Neural cell (in vitro differentiated cells): ENCODE data around the gene ENO2. TPM values are rescaled to one million over a fixed set of nuclear protein-coding genes. Genes with fewer than 3 reads are reported as not detected.
A peak's percentile ranks its signal among the peaks of the same experiment; 100 is the strongest.

ENCODE experiments used
- H2AFZ ChIP-seq: fragments of 200-600, 300-800 bp; sonication (generic), shearing (Covaris generic); 2 replicates; pipeline ENCODE4 v1.6.0; 2014; ENCODE audit warnings: low read depth, mild to moderate bottlenecking, antibody characterized with exemption, low read length, moderate library complexity
- H3F3A ChIP-seq: fragments of 200-600 bp; shearing (Covaris generic); 2 replicates; pipeline ENCODE4 v1.6.1; 2016; ENCODE audit warnings: mild to moderate bottlenecking, moderate library complexity, mixed read lengths, antibody characterized with exemption, low read length; ENCODE audit not compliant: insufficient read depth, poor library complexity, severe bottlenecking
- H3K27ac ChIP-seq: fragments of 200-600, 300-800 bp; sonication (generic), shearing (Covaris generic); 2 replicates; pipeline ENCODE4 v1.5.1; 2014; ENCODE audit warnings: mild to moderate bottlenecking, low read length, moderate library complexity
- H3K27me3 ChIP-seq: fragments of 300-800, 200-600 bp; sonication (generic), shearing (Covaris generic); 2 replicates; pipeline ENCODE4 v1.6.0; 2014; ENCODE audit warnings: mild to moderate bottlenecking, low read depth, low read length, moderate library complexity; ENCODE audit not compliant: insufficient read depth
- H3K36me3 ChIP-seq: fragments of 300-800, 200-600 bp; sonication (generic), shearing (Covaris generic); 2 replicates; pipeline ENCODE4 v1.5.1; 2014; ENCODE audit warnings: mild to moderate bottlenecking, antibody characterized with exemption, low read length, moderate library complexity; ENCODE audit not compliant: insufficient read depth
- H3K4me2 ChIP-seq: fragments of 300-800, 200-600 bp; sonication (generic), shearing (Covaris generic); 2 replicates; pipeline ENCODE4 v1.6.0; 2014; ENCODE audit warnings: mild to moderate bottlenecking, low read length
- H3K4me3 ChIP-seq: fragments of 300-800, 200-600 bp; sonication (generic), shearing (Covaris generic); 2 replicates; pipeline ENCODE4 v1.5.1; 2014; ENCODE audit warnings: mild to moderate bottlenecking, low read length, moderate library complexity
- H3K79me2 ChIP-seq: fragments of 200-600 bp; shearing (Covaris generic); replicated peaks from 2 replicates; pipeline ENCODE4 v1.6.0; 2014; ENCODE audit warnings: mild to moderate bottlenecking, low read length, moderate library complexity; ENCODE audit not compliant: insufficient read depth
- H3K9ac ChIP-seq: fragments of 300-800, 200-600 bp; sonication (generic), shearing (Covaris generic); 2 replicates; pipeline ENCODE4 v1.6.1; 2016; ENCODE audit warnings: mild to moderate bottlenecking, low read length, mixed read lengths
- H3K9me2 ChIP-seq: fragments of 200-600 bp; shearing (Covaris generic); 2 replicates; pipeline ENCODE4 v1.6.1; 2016; ENCODE audit warnings: mild to moderate bottlenecking, low read length, mixed read lengths; ENCODE audit not compliant: insufficient read depth
- H3K9me3 ChIP-seq: fragments of 200-600, 300-800 bp; sonication (generic), shearing (Covaris generic); 2 replicates; pipeline ENCODE4 v1.6.1; 2016; ENCODE audit warnings: mild to moderate bottlenecking, mixed run types, low read length, moderate library complexity, mixed read lengths
- H4K20me1 ChIP-seq: fragments of 200-600 bp; shearing (Covaris generic); 2 replicates; pipeline ENCODE4 v1.6.1; 2016; ENCODE audit warnings: mild to moderate bottlenecking, mixed run types; ENCODE audit not compliant: insufficient read depth
- CTCF ChIP-seq: fragments of 450-650 bp; IDR thresholded peaks from 2 replicates; pipeline ENCODE4 v1.5.1; 2014; ENCODE audit warnings: antibody characterized with exemption, mild to moderate bottlenecking, moderate library complexity; ENCODE audit not compliant: poor library complexity, severe bottlenecking
- EP300 ChIP-seq: fragments of 450-650 bp; conservative IDR thresholded peaks from 2 replicates; pipeline ENCODE4 v1.6.1; 2014; ENCODE audit warnings: antibody characterized with exemption, mild to moderate bottlenecking, moderate library complexity; ENCODE audit not compliant: poor library complexity, severe bottlenecking
- EZH2 ChIP-seq: fragments of 200-600, 300-800 bp; shearing (Covaris generic), sonication (generic); IDR thresholded peaks from 2 replicates; pipeline ENCODE4 v1.6.1; 2014; ENCODE audit warnings: antibody characterized with exemption, low read length, borderline replicate concordance, mild to moderate bottlenecking; ENCODE audit not compliant: insufficient read depth, poor library complexity, severe bottlenecking
- MXI1 ChIP-seq: fragments of 450-650 bp; conservative IDR thresholded peaks from 2 replicates; pipeline ENCODE4 v1.6.1; 2014; ENCODE audit warnings: antibody characterized with exemption, mild to moderate bottlenecking; ENCODE audit not compliant: poor library complexity, severe bottlenecking
- POLR2AphosphoS5 ChIP-seq: IDR thresholded peaks from 2 replicates; pipeline ENCODE4 v1.6.1; 2012
- RAD21 ChIP-seq: fragments of 450-650 bp; conservative IDR thresholded peaks from 2 replicates; pipeline ENCODE4 v1.6.1; 2014; ENCODE audit warnings: antibody characterized with exemption, mild to moderate bottlenecking, moderate library complexity
- REST ChIP-seq: IDR thresholded peaks from 2 replicates; pipeline ENCODE4 v1.6.1; 2012; ENCODE audit warnings: borderline replicate concordance
- SMC3 ChIP-seq: fragments of 450-650 bp; conservative IDR thresholded peaks from 2 replicates; pipeline ENCODE4 v1.6.1; 2014; ENCODE audit warnings: antibody characterized with exemption, mild to moderate bottlenecking, moderate library complexity; ENCODE audit not compliant: poor library complexity
- TAF1 ChIP-seq: IDR thresholded peaks from 2 replicates; pipeline ENCODE4 v1.6.1; 2012; ENCODE audit warnings: low read depth
- polyA plus RNA-seq: library from polyadenylated mRNA; depleted of rRNA; stranded (reverse); fragments of >200 nt; gene quantifications from 2 replicates; pipeline ENCODE4 v1.2.3, GENCODE V29; 2014

ENO2 gene
- polyA plus RNA-seq, 1 donor from 2014 or later: 193 TPM

- Histone ChIP-seq H3K36me3 (no peaks in the 10 kb centered on the region), H2AFZ (peak overlapping the region; percentile 23)
These were observed 30.2 kb downstream of the ENO2 start for GRCh38 chr12:6944381-6945186.

More at GRCh38 chr12:6944381-6945186, 30.2 kb downstream of the ENO2 start:
- no peaks in the 10 kb centered on the region for H3K79me2 ChIP-seq
- H3K27me3 ChIP-seq: no peaks in the 10 kb centered on the region
- H3K9ac ChIP-seq: peak overlapping the region; percentile 92
- H3K4me2 ChIP-seq: peak overlapping the region; percentile 63
- no peaks in the 10 kb centered on the region for H3K9me3 ChIP-seq
- peaks cover 4% of the 10 kb centered on the region for H3F3A ChIP-seq
- peak overlapping the region; percentile 83 for H3K4me3 ChIP-seq
- no peaks in the 10 kb centered on the region for H3K9me2 ChIP-seq
- H4K20me1 ChIP-seq: no peaks in the 10 kb centered on the region
- TF ChIP-seq TAF1 (no peak), EZH2 (no peak), POLR2AphosphoS5 (peak; percentile 80), RAD21 (peak; percentile 90), EP300 (no peak), MXI1 (peak; percentile 65), REST (peak; percentile 60), SMC3 (peak; percentile 93), CTCF (peak; percentile 98)
- H3K27ac ChIP-seq: peak overlapping the region; percentile 94
